Right cardiac atrium (tissue), 5 donors: ENCODE measurements around the gene MGRN1. TPM values are rescaled to one million over a fixed set of nuclear protein-coding genes. Genes with fewer than 3 reads are reported as not detected.

Source experiments
- ATAC-seq, 2 donors: fragments of 200-7000 bp; cut with Tn5 transposase; one replicate each; pipeline versions ENCODE4 v1.8.0 to v1.9.1; 2020; ENCODE audit warnings: moderate library complexity in 2 of 2, mild to moderate bottlenecking in 1 of 2
- DNase-seq, 3 donors: peaks; one replicate each; pipeline ENCODE4 v3.0.0-alpha.2; 2020
- H3K27ac ChIP-seq: one replicate; pipeline ENCODE4 v1.5.1; 2013; ENCODE audit warnings: mild to moderate bottlenecking, low read length, control low read depth, moderate library complexity
- H3K27me3 ChIP-seq: one replicate; pipeline ENCODE4 v1.6.1; 2013; ENCODE audit not compliant: control insufficient read depth, insufficient read depth
- H3K4me1 ChIP-seq: one replicate; pipeline ENCODE4 v1.6.1; 2013; ENCODE audit warnings: low read length; ENCODE audit not compliant: control insufficient read depth, insufficient read depth
- H3K4me3 ChIP-seq: one replicate; pipeline ENCODE4 v1.5.1; 2013; ENCODE audit warnings: low read length, control low read depth
- H3K9me3 ChIP-seq: one replicate; pipeline ENCODE4 v1.6.1; 2013; ENCODE audit warnings: low read length; ENCODE audit not compliant: control insufficient read depth
- WGBS: extraction: QIAGEN DNeasy Blood & Tissue Kit; methylation state at CpG from one replicate; pipeline ENCODE4 v1.1.7; 2013; 5-methylcytosine and 5-hydroxymethylcytosine counted together
- intact Hi-C, 4 donors: fragments of 100-400 bp; cut with DNase I; formaldehyde crosslinking; loops; one replicate each; pipeline versions ENCODE4 v1.11.0 to v1.14.0; 2022 to 2023
- polyA plus RNA-seq: library from polyadenylated mRNA; stranded (reverse); fragments of 200-250 nt; gene quantifications from one replicate; pipeline ENCODE4 v1.2.3, GENCODE V29; 2013
- total RNA-seq, 4 donors: library from RNA; stranded (reverse); fragmentation: NEBNext Ultra II Directional; extraction: Animal tissue kit (Norgen Biotek cat#: 25700); gene quantifications; one replicate each; pipeline ENCODE4 v1.2.1, GENCODE V29; 2021
- donor health status: healthy with polysubstance abuse.
- donor health status: DM: no; HTN: yes; CAD: no.
- donor health status: DM: no; HTN: no; CAD: no.
- donor health status: DM: no; HTN: yes; CAD: no; lungs with severe emphysema.
- donor health status: DM: yes; HTN: yes; CAD: no.

MGRN1 gene
- total and polyA plus RNA-seq, 5 donors: 22.0 to 49.9 (median 39.9) TPM

- no peak for ATAC-seq
- intact Hi-C loops: loop anchor here in 1 of 4 donors (10.0 kb wide), 1 partner anchor 99 kb away; no protein-coding TSS in a partner anchor
- DNase-seq: peak; percentile 46 to 77 (median 74)
- Histone ChIP-seq H3K9me3 (no peaks in the 10 kb centered on the region), H3K4me1 (peaks cover 10% of the 10 kb centered on the region), H3K4me3 (peak overlapping the region; percentile 87), H3K27me3 (no peaks in the 10 kb centered on the region), H3K27ac (peak overlapping the region; percentile 82)
- under 1% methylated on average over 92 of the region's 92 CpGs for WGBS
Measured at GRCh38 chr16:4613636-4614570, 10.7 kb upstream of the MGRN1 start.

GRCh38 chr16:4614571-4615383, 9.8 kb upstream of the MGRN1 start, which contains the start of gene UBALD1:
TSS of gene UBALD1 (minus strand) at chr16:4614888. CDS start at chr16:4614797, 91 bp downstream.
- intact Hi-C loops: loop anchor here in 1 of 4 donors (10.0 kb wide), 1 partner anchor 100 kb away; no protein-coding TSS in a partner anchor
- peak; percentile 73 to 77 for ATAC-seq

GRCh38 chr16:4615384-4616046, 9.1 kb upstream of the MGRN1 start:
- Histone ChIP-seq H3K27ac (peak overlapping the region; percentile 79), H3K27me3 (no peaks in the 10 kb centered on the region), H3K4me1 (peaks cover 10% of the 10 kb centered on the region), H3K9me3 (no peaks in the 10 kb centered on the region), H3K4me3 (no peak overlapping the region)
- intact Hi-C loops: loop anchor here in 1 of 4 donors (10.0 kb wide), 1 partner anchor 101 kb away; no protein-coding TSS in a partner anchor
- peak; percentile 52 to 81 (median 80) for DNase-seq
- peak; percentile 0 to 1 for ATAC-seq
- 67% methylated on average over 39 of the region's 39 CpGs for WGBS

More at GRCh38 chr16:4614571-4615383, 9.8 kb upstream of the MGRN1 start, which contains the start of gene UBALD1:
- H3K27ac ChIP-seq: peak within 1 kb of the TSS; percentile 82
- H3K27me3 ChIP-seq: no peaks in the 10 kb centered on the region
- 8% methylated on average over 100 of the region's 100 CpGs for WGBS
- DNase-seq: peak; percentile 85 to 95 (median 93)
- no peaks in the 10 kb centered on the region for H3K9me3 ChIP-seq
- H3K4me1 ChIP-seq: peaks cover 10% of the 10 kb centered on the region
- H3K4me3 ChIP-seq: peak within 1 kb of the TSS; percentile 87

DNA sequence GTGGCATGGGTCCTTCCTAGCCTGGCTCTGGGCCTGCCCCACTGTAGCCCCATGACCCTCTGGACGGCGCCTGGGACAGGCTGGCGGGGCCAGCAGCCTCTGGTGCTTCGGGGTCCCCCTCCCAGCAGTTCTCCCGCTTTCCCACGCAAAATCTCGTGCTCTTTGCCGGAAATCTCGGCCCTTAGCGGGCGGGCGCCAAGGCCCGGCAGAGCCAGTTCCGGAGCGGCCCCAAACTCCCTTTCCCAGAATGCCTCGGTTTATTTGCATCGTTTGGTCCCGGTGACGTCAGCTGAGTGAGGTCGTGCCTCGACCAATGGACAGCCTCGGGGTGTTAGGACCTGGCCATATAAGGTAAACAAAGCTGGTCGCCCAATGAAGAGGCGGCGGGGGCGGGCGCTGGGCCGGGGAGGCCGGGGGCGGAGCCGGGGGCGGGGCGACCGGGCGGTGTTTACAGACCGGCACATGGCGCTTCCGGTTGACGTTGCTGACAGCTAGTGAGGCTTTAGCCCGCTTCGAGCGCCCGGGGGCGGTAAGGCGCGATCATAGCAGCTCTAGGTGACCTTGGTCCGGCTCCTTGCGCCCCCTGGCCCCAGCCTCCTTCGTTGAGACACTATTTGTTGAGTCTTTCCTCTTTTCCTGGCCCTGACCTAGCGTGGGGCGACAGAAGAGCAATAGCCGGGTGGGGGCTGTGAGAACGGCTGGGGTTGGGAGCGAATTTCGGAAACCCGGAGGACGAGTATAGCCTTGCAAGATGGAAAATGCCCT, 8.4 kb upstream of the MGRN1 start:
- H3K9me3 ChIP-seq: no peaks in the 10 kb centered on the region
- intact Hi-C loops: loop anchor here in 1 of 4 donors (10.0 kb wide), 1 partner anchor 101 kb away; no protein-coding TSS in a partner anchor
- peak; percentile 93 to 94 for ATAC-seq
- WGBS: under 1% methylated on average over 57 of the region's 57 CpGs
- peak overlapping the region; percentile 99 for H3K27ac ChIP-seq
- peaks cover 10% of the 10 kb centered on the region for H3K4me1 ChIP-seq
- H3K27me3 ChIP-seq: no peaks in the 10 kb centered on the region
- peak; percentile 99 to 100 (median 99) for DNase-seq
- H3K4me3 ChIP-seq: peak overlapping the region; percentile 53

DNA sequence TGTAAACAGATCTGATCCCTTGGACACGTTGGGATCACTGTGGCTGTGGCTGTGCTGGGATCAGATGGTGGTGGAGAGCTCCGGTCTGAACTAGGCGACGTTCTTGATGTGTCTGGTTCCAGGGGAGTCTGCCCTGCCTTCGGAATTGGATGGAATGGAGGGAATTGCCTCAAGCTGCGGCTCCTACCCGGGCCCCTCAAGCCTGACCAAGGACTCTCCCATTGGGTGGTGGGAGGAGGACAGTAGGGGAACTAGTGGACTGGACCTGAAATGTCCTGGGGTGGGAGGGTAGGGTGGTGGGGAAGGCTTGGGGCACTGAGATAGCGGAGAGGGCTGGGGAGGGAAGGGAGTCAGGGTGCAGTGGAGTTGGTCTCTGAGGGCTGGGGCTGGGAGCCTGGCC, 6.7 kb upstream of the MGRN1 start:
- no peaks in the 10 kb centered on the region for H3K27me3 ChIP-seq
- H3K4me3 ChIP-seq: no peak overlapping the region
- ATAC-seq: no peak
- no peak for DNase-seq
- no peak overlapping the region for H3K27ac ChIP-seq
- H3K9me3 ChIP-seq: no peaks in the 10 kb centered on the region
- peaks cover 10% of the 10 kb centered on the region for H3K4me1 ChIP-seq
- WGBS: 87% methylated on average over 8 of the region's 8 CpGs
- intact Hi-C loops: loop anchor here in 1 of 4 donors (10.0 kb wide), 1 partner anchor 103 kb away; no protein-coding TSS in a partner anchor

GRCh38 chr16:4618645-4619418, 5.8 kb upstream of the MGRN1 start:
- WGBS: 89% methylated on average over 8 of the region's 8 CpGs
- H3K27ac ChIP-seq: no peak overlapping the region
- no peak for ATAC-seq
- intact Hi-C loops: loop anchor here in 1 of 4 donors (10.0 kb wide), 1 partner anchor 104 kb away; no protein-coding TSS in a partner anchor
- no peak overlapping the region for H3K4me3 ChIP-seq
- H3K4me1 ChIP-seq: peaks cover 3% of the 10 kb centered on the region
- no peaks in the 10 kb centered on the region for H3K9me3 ChIP-seq
- no peak for DNase-seq
- H3K27me3 ChIP-seq: no peaks in the 10 kb centered on the region

DNA sequence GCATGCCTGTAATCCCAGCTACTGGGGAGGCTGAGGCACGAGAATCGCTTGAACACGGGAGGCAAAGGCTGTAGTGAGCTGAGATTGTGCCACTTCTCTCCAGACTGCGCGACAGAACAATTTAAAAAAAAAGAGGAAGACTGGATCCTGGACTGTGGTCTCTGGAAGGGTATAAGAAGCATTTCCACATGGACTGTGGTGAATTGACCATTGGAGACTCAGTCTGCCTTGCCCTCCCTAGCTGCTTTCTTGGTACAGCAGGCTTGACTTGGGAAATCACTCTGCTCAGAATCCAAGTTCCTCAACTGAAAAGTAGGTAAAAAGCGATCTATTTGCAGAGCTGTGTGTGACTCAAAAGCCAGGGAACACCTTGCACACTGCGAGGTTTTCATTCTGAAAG, 1.0 kb upstream of the MGRN1 start:
- ATAC-seq (no peak), DNase-seq (peak in 1 of 3 donors; percentile 19)
- Histone ChIP-seq H3K9me3 (no peaks in the 10 kb centered on the region), H3K4me3 (no peak overlapping the region), H3K27ac (no peak overlapping the region), H3K27me3 (no peaks in the 10 kb centered on the region), H3K4me1 (peaks cover 14% of the 10 kb centered on the region)
- WGBS: 75% methylated on average over 7 of the region's 7 CpGs
- intact Hi-C loops: no loop called here

DNA sequence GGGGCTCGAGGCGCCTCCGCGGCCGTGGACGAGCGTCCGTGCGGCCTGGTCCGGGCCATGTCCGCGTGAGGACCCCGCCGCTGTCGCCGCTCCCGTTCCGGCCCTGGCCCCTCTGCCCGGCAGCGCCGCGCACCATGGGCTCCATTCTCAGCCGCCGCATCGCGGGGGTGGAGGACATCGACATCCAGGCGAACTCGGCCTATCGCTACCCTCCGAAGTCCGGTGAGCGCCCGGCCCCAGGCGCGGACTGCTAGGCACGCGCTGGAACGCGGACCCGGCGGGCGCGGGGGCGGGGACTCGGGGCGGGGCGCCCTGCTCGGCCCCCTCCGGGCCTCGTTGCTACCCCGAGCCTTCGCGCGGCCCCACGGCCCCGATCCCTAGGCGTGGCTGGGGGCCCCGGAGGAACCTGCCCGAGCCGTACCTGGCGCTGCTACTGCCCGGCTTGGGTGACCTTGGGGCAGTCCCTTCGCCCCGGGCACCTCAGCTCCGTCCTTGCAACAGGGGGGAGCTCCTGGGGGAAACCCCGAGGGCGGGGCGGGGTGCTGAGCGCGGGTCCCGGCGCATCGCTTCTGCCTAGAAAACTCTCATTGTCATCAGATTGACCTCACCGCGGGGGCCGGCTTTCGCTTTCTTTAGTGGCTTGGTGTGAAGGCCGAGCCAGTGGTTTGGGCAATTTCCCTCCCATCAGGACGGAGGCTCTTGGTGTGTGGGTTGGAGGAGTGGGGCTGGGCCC, 367 bp downstream of the MGRN1 start:
- H3K27me3 ChIP-seq: no peaks in the 10 kb centered on the region
- ATAC-seq (peak; percentile 30 to 46), DNase-seq (peak; percentile 67 to 87 (median 86))
- H3K27ac ChIP-seq: peak overlapping the region; percentile 89
- H3K9me3 ChIP-seq: no peaks in the 10 kb centered on the region
- WGBS: under 1% methylated on average over 80 of the region's 80 CpGs
- H3K4me3 ChIP-seq: peak overlapping the region; percentile 62
- peaks cover 14% of the 10 kb centered on the region for H3K4me1 ChIP-seq
- intact Hi-C loops: no loop called here
